ENCODE measurements around the gene KDM3B.
"Not testable (repeated sequence)": the region's sequence is repeated elsewhere in the genome, so short reads cannot be mapped to it uniquely, and the experiment has no call there.

The KDM3B gene

GRCh38 chr5:138466900-138467710, 114.6 kb downstream of the KDM3B start:
- DNase-seq (ENCODE audit: low spot score), result no peak

DNA sequence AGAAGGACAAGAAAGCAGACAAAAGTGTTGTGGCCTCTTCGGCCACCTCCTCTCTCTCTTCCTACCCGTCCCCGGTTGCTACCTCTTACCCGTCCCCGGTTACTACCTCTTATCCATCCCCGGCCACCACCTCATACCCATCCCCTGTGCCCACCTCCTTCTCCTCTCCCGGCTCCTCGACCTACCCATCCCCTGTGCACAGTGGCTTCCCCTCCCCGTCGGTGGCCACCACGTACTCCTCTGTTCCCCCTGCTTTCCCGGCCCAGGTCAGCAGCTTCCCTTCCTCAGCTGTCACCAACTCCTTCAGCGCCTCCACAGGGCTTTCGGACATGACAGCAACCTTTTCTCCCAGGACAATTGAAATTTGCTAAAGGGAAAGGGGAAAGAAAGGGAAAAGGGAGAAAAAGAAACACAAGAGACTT, 115.2 kb downstream of the KDM3B start:
- no peak for DNase-seq (ENCODE audit: low spot score)

GRCh38 chr5:138468133-138468965, 115.9 kb downstream of the KDM3B start:
- no peak for DNase-seq (ENCODE audit: low spot score)

- DNase-seq (ENCODE audit: low spot score), result no peak
Measured at GRCh38 chr5:138468966-138469539, 116.6 kb downstream of the KDM3B start.

DNA sequence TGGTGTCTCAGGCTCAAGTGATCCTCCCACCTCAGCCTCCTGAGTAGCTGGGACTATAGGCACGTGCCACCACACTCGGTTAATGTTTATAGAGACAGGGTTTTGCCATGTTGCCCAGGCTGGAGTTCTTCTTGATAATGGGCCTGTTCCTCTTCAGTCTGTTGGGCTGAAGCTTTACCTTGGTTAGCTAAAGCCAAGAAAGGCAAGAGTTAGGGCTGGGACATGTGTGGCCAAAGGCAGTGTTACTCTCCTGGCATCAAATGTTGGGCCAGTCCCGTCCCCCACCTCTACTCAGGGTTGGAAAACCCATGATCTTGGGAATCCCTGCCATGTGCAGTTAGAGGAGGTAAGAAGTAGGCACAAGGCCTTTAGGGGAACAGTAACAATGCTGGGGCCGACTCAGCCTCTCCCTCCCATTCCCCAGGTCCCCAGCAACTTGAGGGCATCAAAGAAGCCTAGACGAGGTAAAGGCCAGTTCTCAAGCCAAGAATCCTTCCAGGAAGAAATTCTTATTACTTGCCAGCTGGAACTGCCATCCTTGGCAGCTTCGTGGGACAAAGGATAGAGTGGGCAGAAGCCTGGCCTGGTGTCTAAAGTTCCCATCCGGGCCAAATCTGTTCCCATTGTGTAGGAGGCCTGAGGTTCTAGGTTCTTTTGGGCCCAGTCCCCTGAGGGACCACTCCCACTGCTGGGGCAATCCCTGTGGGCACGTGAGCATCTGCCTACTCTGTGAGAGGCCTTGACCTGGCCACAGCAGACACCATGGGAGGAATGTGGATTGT, 117.2 kb downstream of the KDM3B start:
- peak; percentile 47 for DNase-seq (ENCODE audit: low spot score)

- DNase-seq (ENCODE audit: low spot score), result no peak
Measured at GRCh38 chr5:138470322-138471051, 118.0 kb downstream of the KDM3B start.

DNA sequence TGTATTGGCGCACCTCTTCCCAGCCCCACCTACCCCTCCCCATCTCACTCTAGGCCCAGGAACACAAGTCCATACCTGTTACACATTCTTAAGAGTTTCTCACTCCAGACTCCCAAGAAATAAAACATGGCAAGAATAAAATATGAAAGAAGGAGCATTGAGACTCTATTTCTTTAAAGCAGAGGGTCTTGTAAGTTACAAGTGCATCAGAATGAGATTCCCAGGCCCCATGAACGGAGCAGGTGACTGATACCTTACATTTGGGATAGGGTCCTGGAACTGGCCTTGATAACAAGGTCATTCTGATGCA, 118.5 kb downstream of the KDM3B start:
- DNase-seq (ENCODE audit: low spot score), result no peak

DNA sequence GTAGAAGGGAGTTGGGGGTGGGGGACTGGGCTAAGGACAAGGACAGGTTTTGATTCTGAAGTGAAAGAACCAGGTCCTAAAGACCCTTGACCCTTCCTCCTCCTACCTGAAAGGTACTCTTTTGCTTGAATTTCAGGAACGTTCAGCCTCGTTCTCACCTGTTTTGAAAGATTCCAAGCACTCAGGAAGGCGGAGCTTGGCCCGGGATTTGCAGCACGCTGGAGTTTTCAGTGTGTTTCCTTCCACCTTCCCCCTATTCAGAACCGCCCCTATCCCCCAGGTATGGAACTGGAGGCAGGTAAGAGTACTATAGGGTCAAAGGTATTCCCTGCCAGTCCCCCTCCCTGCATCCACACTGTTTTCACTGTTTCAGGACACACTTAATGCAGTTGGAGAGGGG, 119.9 kb downstream of the KDM3B start:
- no peak for DNase-seq (ENCODE audit: low spot score)

- DNase-seq (ENCODE audit: low spot score), result not testable (repeated sequence)
Measured at GRCh38 chr5:138473151-138473550, 120.7 kb downstream of the KDM3B start.

DNA sequence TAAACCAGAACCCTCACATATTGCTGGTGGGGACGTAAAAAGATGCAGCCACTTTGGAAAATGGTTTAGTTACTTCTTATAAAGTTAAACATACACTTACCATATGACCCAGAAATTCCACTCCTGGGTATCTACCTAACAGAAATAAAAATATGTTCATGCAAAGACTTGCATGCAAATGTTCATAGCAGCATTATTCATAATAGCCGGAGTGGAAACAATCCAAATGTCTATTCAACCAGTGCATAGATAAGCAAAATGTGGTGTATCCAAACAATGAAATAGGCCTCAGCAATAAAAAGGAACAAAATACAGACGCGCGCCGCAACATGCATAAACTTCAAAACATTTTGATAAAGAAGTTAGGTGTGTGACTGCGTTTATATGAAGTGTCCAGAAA, 124.4 kb downstream of the KDM3B start:
- DNase-seq (ENCODE audit: low spot score), result no peak

- no peak for DNase-seq (ENCODE audit: low spot score)
Measured at GRCh38 chr5:138482638-138483037, 130.2 kb downstream of the KDM3B start.

Data from GM03348 (cell line).